UCSD-AML1 (cell line): ENCODE measurements around the gene ASH1L.
"Not testable (repeated sequence)": the region's sequence is repeated elsewhere in the genome, so short reads cannot be mapped to it uniquely, and the experiment has no call there.

ENCODE experiments used
- DNase-seq: peaks from one replicate; lab custom pipeline; 2025; ENCODE audit not compliant: unreplicated experiment; lab: John Stamatoyannopoulos, UW

Gene ASH1L

DNA sequence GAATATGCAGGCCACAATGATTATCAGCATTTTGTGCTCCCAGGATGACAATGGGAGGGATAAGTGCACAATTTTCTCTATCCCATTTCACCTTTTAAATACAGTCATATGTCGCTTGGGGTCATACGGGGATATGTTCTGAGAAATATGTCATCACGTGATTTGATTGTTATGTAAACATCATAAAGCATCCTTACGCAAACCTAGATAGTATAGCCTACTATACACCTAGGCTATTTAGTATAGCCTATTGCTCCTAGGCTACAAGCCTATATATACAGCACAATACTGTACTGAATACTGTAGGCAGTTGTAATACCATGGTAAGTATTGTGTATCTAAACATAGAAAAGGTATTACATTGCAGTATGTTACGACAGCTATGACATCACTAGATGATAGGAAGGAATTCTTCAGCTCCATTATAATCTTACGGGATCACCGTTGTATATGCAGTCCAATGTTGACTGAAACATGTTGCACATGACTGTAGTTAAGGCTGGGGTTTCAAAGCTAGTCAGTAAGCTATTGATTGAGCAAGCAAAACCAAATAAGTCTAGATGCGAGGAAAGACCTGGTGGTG lies 223.0 kb downstream of the ASH1L start:
- no peak for DNase-seq

DNA sequence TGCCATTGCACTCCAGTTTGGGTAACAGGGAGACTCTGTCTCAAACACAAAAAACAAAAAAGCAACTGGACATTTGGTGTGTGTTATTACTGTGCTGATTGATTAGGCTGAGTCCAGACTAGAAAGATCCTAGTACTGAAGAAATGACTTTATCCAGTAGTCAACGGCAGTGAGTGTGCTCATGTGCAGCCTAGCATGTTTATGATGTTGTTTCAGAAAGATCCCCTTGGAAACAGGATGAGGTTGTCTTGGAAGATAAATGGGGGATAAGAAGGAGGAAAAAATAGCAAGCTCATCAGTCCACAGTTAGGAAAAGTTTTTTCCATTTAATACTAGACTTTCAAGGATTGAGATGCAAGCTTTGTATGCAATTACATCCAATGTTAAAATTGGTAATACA lies 227.6 kb downstream of the ASH1L start:
- DNase-seq = no peak

DNA sequence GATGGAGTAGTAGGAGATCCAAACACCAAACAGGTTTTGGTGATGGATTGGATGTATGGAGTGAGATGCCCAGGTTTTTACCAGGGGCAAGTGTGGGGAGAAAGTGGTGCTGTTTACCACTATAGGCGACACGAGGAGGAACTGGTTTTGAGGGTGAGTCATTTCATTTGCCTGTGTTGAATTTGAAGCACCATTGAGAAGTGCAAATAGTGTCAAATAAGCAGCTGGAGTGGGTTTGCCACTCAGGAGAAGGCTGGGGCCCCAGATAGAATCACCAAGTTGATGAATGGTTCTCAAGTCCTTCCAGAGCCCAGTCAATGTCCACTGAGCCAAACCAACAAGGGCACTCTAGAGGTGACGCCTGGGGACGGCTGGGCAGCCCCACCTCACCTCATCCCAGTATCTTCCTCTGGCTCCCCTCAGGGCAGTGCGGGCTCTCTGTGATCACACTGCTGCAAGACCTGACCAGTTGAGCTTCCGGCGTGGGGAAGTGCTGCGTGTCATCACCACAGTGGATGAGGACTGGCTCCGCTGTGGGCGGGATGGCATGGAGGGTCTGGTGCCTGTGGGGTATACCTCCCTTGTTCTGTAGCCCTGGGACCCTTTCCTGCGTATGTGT lies 232.5 kb downstream of the ASH1L start:
- no peak for DNase-seq

DNA sequence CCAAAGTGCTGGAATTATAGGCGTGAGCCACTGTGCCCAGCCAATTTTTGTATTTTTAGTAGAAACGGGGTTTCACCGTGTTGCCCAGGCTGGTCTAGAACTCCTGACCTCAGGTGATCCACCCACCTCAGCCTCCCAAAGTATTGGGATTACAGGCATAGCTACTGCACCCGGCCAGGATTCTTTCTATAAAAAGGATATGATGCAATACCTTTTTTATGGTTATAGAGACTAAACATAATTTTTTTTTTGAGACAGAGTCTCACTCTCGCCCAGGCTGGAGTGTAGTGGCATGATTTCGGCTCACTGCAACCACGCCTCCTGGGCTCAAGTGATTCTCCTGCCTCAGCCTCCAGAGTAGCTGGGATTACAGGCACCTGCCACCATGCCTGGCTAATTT lies 233.7 kb downstream of the ASH1L start:
- not testable (repeated sequence) for DNase-seq

DNA sequence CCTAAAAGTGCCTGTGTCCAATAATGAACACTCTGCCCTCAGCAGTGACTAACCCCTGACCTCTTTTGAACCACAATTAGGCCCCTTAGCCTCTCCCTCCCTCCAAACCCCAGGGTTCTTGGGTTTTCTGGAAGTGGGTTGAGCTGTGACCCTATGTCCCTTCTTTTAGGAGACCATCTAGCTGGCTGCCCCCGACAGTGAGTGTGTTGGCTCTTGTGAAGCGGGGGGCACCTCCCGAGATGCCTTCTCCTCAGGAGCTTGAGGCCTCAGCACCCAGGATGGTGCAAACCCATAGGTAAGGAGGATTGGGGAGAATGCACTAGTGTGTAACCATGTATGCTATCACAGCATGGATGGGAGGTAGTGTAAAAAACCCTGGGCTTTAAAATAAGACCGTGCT lies 234.6 kb downstream of the ASH1L start:
- DNase-seq = no peak

DNA sequence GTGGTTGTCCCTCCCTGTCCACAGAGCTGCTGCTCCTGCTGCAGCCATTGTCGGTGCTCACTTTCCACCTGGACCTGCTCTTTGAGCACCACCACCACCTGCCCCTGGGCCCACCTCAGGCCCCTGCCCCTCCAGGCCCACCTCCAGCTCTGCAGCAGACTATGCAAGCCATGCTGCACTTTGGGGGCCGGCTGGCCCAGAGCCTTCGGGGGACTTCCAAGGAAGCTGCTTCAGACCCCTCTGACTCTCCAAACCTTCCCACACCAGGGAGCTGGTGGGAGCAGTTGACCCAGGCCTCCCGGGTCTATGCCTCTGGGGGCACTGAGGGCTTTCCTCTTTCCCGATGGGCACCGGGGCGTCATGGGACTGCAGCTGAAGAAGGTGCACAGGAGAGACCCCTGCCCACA lies 236.0 kb downstream of the ASH1L start:
- DNase-seq = no peak

DNA sequence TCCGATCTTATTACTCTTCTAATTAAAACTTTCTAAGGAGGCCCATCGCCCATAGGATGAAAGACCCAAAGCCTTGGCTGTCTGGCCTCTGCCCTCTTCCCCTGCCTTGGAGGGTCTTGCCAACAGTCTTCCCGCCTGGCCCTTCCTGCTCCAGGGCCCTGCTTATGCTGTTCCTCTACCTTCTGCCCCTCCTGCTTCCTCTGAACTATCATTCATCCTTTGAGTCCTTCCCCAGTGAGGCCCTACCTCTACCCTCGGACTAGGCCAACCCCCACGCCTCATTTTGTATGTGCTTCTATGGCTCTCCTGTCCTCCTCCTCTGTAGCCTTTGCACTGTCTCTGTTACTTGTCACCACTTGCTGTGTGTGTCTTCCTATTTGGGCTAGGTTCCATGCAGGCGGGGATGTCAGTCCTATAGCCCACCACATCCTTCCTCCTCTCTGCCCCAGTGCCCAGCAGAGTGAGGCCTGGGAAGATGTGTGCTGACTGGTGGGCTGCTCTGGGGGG lies 236.5 kb downstream of the ASH1L start:
- DNase-seq = no peak

DNA sequence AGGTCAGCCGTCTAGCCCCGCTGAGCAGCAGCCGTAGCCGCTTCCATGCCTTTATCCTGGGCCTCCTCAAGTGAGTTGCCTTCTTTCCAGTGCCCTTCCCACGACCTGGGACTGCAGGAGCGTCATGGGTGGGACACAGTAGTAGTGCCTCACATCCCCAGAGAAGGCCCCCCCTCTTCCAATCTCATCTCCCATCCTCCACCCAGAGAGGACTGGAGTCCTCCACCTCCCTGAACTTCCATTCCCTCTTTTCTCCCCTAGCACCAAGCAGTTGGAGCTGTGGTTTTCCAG lies 237.1 kb downstream of the ASH1L start:
- no peak for DNase-seq

DNA sequence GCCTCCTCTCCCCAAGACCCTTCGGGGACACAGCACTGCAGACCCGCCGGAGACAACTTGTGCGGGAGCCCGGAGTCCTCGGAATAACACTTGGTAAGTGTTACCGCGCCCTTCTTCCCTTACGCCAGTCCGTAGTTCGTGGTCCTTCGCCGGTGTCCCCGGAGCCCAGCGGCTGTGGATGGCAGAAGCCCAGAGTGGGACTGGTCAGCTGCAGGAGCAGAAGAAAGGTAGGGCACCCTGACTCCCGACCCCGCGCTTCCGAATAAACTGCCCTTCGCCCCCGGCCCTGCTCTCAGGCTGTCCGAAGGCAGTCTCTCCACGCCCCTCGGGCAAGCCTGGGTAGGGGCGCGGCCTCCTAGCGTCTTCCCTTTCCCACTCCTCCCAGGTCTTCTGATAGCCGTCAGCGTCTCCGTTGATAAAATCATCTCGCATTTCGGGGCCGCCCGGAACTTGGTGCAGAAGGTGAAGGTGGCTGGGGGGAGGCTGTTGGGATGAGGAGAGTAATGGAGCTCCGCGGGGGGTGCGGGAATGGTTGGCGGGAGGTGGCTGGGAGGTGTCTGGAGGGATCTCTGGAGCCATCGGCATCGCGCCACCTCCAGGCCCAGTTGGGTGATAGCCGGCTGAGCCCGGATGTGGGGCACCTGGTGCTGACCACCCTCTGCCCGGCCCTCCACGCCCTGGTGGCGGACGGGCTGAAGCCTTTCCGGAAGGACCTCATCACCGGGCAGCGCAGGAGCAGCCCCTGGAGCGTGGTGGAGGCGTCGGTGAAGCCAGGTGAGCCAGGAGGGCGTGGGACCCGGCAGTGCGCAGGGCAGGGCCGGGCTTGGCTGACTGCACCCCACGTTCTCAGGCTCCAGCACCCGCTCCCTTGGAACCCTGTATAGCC lies 237.6 kb downstream of the ASH1L start:
- peak; percentile 58 for DNase-seq

DNA sequence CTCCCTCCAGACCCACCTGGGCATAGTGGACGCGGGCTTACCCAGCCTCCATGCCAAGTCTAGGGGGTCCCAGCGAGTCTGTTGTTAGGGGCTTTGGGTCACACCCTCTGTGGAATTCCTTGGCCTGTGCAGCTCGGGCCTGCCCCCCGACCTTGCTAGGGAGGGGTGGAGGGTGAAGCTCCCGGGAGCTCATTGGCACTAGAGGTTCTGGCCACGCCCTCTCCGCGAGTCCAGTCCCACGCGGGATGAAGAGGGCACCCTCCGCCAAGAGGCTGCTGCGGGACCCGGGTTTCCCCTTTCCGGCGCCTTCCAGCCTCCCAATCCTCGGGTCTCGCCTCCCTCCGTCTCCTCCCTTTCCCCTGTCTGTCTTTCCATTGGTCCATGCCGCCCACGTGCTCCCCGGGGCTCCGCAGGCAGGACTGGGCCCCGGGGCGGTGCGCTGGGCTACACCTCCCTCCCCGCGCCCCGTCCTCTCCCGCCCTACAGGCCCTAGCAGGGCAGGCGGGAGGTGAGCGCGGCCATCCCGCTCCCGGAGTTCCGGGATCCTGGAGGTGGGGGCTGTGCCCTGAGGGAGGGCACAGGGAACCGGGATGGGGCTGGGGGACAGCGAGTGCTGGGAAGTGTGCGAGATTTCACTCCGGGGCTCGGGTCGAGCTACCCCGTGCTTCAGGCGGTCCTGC lies 238.4 kb downstream of the ASH1L start:
- peak; percentile 95 for DNase-seq

DNA sequence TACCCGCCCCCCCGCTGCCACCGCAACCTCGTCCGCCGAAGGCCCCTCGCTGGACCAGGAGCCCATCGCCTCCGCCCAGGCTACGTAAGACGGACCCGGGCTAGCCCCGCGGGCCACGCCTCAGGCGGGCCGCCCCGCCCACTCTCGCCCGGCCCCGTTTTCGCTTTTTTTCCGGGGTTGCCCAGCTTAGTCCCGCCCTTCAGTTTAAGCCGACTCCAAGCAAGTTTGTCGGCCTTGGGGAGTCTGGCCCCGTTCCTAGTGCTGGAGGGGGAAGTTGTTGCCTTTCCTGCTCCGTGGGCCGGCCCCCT lies 238.9 kb downstream of the ASH1L start:
- peak; percentile 88 for DNase-seq

DNA sequence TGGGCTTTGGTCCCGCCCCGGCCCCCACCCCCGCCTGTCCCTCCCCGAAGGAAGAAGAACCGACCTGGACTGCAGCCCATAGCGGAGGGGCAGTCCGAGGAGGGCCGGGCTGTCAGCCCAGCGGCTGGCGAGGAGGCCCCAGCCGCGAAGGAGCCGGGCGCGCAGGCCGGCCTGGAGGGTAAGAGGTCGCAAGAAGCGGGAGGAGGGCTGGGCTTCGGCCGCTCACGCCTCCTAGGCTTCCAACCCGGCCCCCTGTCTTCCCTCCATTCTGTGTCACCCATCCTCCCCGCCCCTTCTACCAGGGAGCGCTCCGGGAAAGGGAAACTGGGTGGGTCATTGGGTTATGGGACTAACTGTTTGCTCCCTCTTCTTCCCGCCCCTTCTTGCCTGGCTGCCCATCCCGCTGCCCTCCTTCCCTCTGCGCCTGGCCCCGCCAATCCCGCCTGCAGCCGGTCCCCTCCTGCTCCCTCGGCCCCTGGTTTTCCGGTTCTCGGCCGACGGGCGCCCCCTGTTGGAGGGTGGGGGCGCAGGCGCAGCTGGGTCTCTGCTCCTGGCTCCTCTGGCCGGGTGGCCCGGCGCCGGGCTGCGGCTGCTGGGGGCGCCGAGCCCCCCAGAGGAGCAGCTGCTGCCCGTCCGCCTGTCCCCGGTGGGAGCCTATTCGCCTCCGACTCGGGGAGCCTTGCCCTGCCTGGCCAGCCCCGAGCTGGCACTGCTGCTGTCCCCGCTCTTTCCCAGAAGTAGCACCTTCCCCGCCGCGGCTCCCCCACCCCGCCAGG lies 239.5 kb downstream of the ASH1L start:
- DNase-seq = peak; percentile 92

DNA sequence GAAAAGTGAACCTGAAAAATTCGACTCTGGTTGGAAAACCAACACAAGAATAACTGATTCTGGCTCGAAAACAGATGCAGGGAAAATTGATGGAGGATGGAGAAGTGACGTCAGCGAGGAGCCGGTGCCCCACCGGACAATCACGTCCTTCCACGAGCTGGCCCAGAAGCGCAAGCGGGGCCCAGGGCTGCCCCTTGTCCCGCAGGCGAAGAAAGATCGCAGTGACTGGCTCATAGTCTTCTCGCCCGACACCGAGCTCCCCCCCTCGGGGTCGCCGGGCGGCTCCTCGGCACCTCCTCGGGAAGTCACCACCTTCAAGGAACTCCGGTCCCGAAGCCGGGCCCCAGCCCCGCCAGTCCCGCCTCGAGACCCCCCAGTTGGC lies 240.0 kb downstream of the ASH1L start:
- DNase-seq = no peak

DNA sequence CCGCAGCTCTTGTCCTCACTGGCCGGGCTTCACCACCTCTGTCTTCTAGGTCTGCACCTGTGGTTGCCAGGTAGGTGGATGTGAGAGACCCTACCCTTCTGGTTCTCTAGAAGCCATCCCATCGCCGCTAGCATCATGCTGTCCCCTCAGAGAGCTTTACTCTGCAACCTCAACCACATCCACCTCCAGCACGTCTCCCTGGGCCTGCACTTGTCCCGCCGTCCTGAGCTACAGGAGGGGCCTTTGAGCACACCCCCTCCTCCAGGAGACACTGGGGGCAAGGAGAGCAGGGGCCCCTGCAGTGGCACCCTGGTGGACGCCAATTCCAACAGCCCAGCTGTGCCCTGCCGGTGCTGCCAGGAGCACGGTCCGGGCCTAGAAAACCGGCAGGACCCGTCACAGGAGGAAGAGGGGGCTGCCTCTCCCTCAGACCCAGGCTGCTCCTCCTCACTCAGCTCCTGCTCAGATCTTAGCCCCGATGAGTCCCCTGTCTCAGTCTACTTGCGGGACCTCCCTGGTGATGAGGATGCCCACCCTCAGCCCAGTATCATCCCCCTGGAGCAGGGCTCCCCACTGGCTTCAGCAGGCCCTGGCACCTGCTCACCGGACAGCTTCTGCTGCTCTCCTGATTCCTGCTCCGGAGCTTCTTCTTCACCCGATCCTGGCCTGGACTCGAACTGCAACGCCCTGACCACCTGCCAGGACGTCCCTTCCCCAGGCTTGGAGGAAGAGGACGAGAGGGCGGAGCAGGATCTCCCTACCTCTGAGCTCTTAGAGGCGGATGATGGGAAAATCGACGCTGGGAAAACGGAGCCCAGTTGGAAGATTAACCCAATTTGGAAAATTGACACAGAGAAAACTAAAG lies 240.7 kb downstream of the ASH1L start:
- no peak for DNase-seq

DNA sequence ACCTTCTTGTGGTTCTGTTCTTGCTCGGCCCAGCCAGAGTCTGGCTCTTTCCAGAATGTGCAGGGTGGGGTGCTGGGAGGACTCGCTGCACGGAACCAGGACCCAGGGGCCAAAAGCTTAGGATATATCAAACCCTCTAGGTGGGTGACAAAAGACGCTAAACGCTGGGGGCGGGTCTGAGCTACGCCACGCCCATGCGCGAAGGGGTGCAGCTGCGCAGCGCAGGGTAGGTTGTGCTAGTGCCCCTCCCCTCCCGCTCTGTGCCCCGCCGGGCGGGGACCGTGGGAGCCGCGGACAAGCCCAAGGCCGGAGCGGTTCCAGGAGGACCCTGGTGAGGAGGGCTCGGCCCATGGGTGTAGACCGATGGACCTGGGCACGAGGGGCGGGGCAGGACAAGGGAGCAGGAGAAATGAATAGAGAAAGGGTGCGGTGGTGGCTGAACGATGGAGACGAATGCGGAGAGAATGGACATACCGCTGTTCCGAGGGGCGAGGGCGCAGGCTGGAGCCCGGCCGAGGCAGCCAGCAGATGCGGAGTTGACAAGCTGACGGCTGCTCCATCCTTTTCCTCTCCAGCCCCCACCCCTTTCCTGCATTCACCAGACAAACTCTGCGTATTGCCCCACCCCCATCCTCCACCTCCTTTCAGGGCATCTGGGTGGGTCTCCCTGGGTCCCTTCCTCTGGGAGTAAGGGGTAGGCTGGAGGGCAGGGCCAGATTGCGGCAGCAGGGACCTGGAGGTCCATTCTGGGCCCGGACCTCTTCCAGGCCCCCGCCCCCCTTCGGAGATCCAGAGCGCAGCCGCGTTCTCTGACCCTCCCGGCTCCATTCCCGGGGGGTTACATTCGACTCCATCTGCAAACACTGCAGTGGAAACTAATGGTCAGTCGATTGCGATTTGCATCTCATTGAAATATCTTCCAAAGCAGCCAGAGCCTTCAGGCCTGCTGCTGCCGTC lies 241.7 kb downstream of the ASH1L start, which contains the start of gene RUSC1:
RUSC1 (plus strand) TSS at position 234 of the 957 bp plus-strand sequence. CDS start 880 bp downstream, outside the sequence.
- no peak for DNase-seq

DNA sequence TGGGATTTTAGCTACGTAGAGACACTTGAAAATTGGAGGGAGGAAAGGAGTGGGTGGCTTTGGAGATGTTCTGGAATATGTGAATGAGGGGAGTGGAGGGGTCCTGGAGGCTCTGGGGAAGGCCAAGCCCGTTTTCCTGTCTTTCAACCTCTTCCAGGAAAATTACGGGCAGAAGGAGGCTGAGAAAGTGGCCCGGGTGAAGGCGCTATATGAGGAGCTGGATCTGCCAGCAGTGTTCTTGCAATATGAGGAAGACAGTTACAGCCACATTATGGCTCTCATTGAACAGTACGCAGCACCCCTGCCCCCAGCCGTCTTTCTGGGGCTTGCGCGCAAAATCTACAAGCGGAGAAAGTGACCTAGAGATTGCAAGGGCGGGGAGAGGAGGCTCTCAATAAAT lies 242.4 kb downstream of the ASH1L start:
- DNase-seq = no peak

DNA sequence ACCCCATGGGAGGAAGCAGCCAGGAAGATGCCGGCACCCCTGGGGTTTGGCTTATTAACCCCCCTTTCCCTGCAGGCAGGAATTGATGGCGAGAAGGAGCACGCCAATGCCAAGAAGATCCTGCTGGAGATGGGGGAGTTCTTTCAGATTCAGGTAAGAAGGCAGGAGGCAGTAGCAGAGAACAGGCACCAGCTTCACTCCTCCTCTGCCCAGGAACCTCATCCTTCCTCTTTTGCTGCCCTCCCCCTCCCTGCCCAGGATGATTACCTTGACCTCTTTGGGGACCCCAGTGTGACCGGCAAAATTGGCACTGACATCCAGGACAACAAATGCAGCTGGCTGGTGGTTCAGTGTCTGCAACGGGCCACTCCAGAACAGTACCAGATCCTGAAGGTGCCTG lies 243.1 kb downstream of the ASH1L start:
- DNase-seq = no peak

DNA sequence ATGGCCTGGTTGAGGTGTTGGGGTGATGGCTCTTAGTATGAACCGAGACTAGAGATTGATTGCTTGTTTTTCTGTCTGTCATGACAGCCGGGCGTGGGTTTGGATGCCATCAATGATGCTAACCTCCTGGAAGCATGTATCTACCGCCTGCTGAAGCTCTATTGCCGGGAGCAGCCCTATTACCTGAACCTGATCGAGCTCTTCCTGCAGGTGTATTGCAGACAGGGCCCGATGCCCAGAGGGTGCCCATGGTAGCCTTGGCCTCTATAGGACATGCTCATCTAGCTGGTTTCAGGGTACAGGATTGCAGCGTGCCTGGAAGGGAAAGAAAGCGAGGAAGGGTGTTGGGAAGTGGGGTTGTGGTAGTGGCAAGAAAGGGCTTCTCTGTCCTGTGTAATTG lies 244.5 kb downstream of the ASH1L start:
- DNase-seq = no peak

DNA sequence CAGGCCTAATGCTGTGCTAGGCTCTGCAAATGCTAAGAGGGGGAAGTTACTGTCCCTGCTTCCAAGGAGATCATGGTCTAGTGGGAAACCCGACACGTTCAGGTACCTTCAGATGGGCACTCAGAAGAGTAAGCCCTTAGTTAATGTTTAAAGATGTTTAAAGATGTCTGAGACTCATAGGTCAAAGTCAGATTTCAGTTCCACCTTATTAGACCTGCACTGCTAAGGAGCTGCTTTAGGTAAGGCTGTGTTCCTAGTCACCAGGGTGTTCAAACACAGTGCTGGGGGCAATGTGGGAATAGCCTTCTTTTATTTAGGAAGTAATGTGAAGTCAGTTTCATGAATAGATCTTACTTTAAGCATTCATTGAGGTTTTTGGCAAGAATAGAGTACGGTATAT lies 245.7 kb downstream of the ASH1L start:
- no peak for DNase-seq
